ENCODE measurements around the gene ERCC6L2. TPM values are rescaled to one million over a fixed set of nuclear protein-coding genes. Genes with fewer than 3 reads are reported as not detected.

ERCC6L2 gene, protein sequence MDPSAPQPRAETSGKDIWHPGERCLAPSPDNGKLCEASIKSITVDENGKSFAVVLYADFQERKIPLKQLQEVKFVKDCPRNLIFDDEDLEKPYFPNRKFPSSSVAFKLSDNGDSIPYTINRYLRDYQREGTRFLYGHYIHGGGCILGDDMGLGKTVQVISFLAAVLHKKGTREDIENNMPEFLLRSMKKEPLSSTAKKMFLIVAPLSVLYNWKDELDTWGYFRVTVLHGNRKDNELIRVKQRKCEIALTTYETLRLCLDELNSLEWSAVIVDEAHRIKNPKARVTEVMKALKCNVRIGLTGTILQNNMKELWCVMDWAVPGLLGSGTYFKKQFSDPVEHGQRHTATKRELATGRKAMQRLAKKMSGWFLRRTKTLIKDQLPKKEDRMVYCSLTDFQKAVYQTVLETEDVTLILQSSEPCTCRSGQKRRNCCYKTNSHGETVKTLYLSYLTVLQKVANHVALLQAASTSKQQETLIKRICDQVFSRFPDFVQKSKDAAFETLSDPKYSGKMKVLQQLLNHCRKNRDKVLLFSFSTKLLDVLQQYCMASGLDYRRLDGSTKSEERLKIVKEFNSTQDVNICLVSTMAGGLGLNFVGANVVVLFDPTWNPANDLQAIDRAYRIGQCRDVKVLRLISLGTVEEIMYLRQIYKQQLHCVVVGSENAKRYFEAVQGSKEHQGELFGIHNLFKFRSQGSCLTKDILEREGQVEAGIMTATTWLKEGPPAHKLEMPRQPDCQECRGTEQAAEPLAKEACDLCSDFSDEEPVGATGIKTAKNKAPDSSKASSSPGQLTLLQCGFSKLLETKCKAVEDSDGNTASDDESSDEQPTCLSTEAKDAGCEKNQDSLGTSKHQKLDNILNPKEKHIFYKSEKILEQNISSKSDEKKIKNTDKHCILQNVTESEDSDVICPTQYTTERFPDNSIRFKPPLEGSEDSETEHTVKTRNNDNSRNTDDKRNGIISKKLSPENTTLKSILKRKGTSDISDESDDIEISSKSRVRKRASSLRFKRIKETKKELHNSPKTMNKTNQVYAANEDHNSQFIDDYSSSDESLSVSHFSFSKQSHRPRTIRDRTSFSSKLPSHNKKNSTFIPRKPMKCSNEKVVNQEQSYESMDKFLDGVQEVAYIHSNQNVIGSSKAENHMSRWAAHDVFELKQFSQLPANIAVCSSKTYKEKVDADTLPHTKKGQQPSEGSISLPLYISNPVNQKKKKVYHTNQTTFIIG (N-terminal part only)
- total RNA-seq (2022) (18.1 and 20.3 TPM in 2 replicates), Bru-seq, nascent RNA (percentile 73 among the genes with signal in this experiment), BruChase-seq, experiment 1, labeled RNA remaining after a 6-hour chase (percentile 53 among the genes with signal in this experiment), BruChase-seq, experiment 2, labeled RNA remaining after a 2-hour chase (percentile 56 among the genes with signal in this experiment)
- long read RNA-seq, partial matches to known transcripts, result 3 of 4 reads
- long read RNA-seq, other reads (novel, unspliced or antisense), result 1 of 4 reads

GRCh38 chr9:95875305-95876137, at the start of gene ERCC6L2:
Gene ERCC6L2, plus strand, starts transcription at chr9:95875691. Its CDS starts 348 bp downstream, at chr9:95876039.
- no peaks in the 10 kb centered on the region for H3K9me3 Mint-ChIP-seq (ENCODE audit: low read depth, unreplicated experiment)
- no peak within 1 kb of the TSS for H3K27ac Mint-ChIP-seq (ENCODE audit: unreplicated experiment)
- peak; percentile 89 for DNase-seq
- TF ChIP-seq, protein P1, sequence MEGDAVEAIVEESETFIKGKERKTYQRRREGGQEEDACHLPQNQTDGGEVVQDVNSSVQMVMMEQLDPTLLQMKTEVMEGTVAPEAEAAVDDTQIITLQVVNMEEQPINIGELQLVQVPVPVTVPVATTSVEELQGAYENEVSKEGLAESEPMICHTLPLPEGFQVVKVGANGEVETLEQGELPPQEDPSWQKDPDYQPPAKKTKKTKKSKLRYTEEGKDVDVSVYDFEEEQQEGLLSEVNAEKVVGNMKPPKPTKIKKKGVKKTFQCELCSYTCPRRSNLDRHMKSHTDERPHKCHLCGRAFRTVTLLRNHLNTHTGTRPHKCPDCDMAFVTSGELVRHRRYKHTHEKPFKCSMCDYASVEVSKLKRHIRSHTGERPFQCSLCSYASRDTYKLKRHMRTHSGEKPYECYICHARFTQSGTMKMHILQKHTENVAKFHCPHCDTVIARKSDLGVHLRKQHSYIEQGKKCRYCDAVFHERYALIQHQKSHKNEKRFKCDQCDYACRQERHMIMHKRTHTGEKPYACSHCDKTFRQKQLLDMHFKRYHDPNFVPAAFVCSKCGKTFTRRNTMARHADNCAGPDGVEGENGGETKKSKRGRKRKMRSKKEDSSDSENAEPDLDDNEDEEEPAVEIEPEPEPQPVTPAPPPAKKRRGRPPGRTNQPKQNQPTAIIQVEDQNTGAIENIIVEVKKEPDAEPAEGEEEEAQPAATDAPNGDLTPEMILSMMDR (IDR thresholded peaks at IDR 0.05; ENCODE audit: unreplicated experiment), result no peak
- H3K4me3 Mint-ChIP-seq (ENCODE audit: low read depth, unreplicated experiment), result no peak within 1 kb of the TSS
- no peaks in the 10 kb centered on the region for H3K36me3 Mint-ChIP-seq (ENCODE audit: insufficient read depth, unreplicated experiment)
- no peaks in the 10 kb centered on the region for H3K27me3 Mint-ChIP-seq (ENCODE audit: unreplicated experiment)
- H3K4me1 Mint-ChIP-seq (ENCODE audit: low read depth, unreplicated experiment), result no peaks in the 10 kb centered on the region
- CTCF ChIA-PET, result interaction anchor here (0.5 kb wide), 1 partner anchor 343 kb away, joined by 4 read pairs; no protein-coding TSS in a partner anchor
- intact Hi-C loops (cut with micrococcal nuclease; ENCODE audit: unreplicated experiment), result no loop called here
- BruUV-seq (replicated peaks), result no TSS peak

DNA sequence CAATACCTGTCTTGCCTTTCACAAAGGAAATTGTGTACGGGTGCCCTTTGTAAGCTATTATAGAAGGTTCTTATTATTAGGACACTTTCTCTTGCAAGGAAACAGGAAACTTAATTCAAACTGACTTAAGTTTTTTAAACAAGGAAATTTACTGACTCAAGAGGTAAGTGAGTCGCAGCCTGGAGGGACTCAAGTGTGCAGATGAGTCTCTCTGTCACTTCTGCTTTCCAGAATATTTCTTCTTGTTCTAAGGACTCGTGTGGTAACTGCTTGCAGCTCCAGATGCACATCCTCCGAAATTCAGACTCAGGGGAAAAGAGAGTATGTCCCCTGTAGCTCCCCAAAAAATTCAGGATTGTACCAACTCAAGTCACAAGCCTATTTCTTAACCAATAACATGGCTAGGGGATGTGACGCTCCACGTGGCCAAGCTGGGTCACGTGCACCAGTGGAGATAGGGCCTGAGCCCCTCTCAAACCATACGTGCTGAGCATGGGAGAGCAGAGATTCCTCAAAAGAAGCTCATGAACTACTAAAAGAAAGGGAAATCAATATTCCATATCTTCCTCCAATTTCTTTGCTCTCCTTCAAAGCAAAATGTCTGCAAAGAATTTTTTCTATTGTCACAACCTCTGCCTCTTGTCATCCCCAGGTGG, 49.2 kb upstream of the ERCC6L2 start:
- CTCF ChIA-PET, result no interaction called here
- H3K4me3 Mint-ChIP-seq (ENCODE audit: low read depth, unreplicated experiment), result no peak overlapping the region
- peaks cover 52% of the 10 kb centered on the region for H3K27me3 Mint-ChIP-seq (ENCODE audit: unreplicated experiment)
- no peak overlapping the region for H3K27ac Mint-ChIP-seq (ENCODE audit: unreplicated experiment)
- no peaks in the 10 kb centered on the region for H3K4me1 Mint-ChIP-seq (ENCODE audit: low read depth, unreplicated experiment)
- intact Hi-C loops (cut with micrococcal nuclease; ENCODE audit: unreplicated experiment), result no loop called here
- no TSS peak for BruUV-seq (replicated peaks)
- no peaks in the 10 kb centered on the region for H3K9me3 Mint-ChIP-seq (ENCODE audit: low read depth, unreplicated experiment)
- TF ChIP-seq, protein P1 (IDR thresholded peaks at IDR 0.05; ENCODE audit: unreplicated experiment), result no peak
- H3K36me3 Mint-ChIP-seq (ENCODE audit: insufficient read depth, unreplicated experiment), result no peaks in the 10 kb centered on the region
- DNase-seq, result no peak

DNA sequence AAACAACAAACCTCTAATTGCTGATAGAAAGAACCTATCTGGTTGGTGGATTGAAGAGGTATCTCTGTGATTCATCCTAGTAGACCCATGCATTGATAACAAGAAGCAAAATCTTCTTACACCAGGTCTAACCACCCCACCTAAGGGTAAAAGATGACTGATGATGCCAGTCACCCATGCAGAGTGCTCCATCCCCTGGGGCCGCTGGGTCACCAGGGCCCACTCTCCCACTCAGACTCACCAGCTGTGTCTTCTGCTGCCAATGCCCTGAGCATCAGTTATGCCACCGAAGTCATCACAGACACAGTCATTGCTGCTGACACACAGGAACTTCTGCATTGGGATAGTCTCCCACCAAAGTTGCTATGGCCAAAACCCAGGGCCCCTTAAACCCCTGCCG, 44.7 kb upstream of the ERCC6L2 start:
- CTCF ChIA-PET, result no interaction called here
- BruUV-seq (replicated peaks), result no TSS peak
- peaks cover 67% of the 10 kb centered on the region for H3K27me3 Mint-ChIP-seq (ENCODE audit: unreplicated experiment)
- TF ChIP-seq, protein P1 (IDR thresholded peaks at IDR 0.05; ENCODE audit: unreplicated experiment), result no peak
- DNase-seq, result no peak
- no peaks in the 10 kb centered on the region for H3K36me3 Mint-ChIP-seq (ENCODE audit: insufficient read depth, unreplicated experiment)
- no peak overlapping the region for H3K27ac Mint-ChIP-seq (ENCODE audit: unreplicated experiment)
- H3K4me3 Mint-ChIP-seq (ENCODE audit: low read depth, unreplicated experiment), result no peak overlapping the region
- H3K4me1 Mint-ChIP-seq (ENCODE audit: low read depth, unreplicated experiment), result no peaks in the 10 kb centered on the region
- intact Hi-C loops (cut with micrococcal nuclease; ENCODE audit: unreplicated experiment), result no loop called here
- no peaks in the 10 kb centered on the region for H3K9me3 Mint-ChIP-seq (ENCODE audit: low read depth, unreplicated experiment)
